ENCODE results near the gene HDAC9.

HDAC9 gene

DNA sequence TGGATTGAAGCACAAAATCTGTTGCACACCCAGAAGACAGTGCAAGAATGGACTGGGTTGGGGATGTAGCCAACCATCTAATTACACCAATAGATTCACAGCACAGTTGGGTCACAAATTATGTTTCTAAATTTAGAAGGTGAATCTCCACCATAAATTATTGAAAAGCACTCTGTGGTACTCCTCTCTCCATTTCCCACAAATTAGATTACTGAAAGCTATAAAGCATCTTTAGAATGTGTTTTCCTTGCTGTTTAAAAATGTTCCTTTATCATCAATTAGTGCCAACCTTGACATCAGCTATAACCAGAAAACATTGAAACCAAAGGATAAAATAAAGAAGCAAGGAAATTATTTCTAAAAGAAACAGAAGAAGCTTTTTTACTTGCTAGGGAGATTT lies 39.9 kb upstream of the HDAC9 start:
- TF ChIP-seq, protein P1, sequence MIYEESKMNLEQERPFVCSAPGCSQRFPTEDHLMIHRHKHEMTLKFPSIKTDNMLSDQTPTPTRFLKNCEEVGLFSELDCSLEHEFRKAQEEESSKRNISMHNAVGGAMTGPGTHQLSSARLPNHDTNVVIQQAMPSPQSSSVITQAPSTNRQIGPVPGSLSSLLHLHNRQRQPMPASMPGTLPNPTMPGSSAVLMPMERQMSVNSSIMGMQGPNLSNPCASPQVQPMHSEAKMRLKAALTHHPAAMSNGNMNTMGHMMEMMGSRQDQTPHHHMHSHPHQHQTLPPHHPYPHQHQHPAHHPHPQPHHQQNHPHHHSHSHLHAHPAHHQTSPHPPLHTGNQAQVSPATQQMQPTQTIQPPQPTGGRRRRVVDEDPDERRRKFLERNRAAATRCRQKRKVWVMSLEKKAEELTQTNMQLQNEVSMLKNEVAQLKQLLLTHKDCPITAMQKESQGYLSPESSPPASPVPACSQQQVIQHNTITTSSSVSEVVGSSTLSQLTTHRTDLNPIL (CRISPR knock-in tag; IDR thresholded peaks at IDR 0.05; ENCODE audit: low read depth), result peak; percentile 93; the same call in 1 of the 2 replicates
- peak; percentile 75; the same call in 1 of the 2 replicates for TF ChIP-seq ZNF565 (CRISPR knock-in tag; conservative IDR thresholded peaks at IDR 0.05; ENCODE audit: low read depth)
- 0 out of 2 replicates have a peak, but pooled peaks have one; percentile 57 for TF ChIP-seq ZFP3 (CRISPR knock-in tag; IDR thresholded peaks at IDR 0.05)
- TF ChIP-seq, protein P2, sequence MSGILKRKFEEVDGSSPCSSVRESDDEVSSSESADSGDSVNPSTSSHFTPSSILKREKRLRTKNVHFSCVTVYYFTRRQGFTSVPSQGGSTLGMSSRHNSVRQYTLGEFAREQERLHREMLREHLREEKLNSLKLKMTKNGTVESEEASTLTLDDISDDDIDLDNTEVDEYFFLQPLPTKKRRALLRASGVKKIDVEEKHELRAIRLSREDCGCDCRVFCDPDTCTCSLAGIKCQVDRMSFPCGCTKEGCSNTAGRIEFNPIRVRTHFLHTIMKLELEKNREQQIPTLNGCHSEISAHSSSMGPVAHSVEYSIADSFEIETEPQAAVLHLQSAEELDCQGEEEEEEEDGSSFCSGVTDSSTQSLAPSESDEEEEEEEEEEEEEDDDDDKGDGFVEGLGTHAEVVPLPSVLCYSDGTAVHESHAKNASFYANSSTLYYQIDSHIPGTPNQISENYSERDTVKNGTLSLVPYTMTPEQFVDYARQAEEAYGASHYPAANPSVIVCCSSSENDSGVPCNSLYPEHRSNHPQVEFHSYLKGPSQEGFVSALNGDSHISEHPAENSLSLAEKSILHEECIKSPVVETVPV (CRISPR knock-in tag; IDR thresholded peaks at IDR 0.05), result peak; percentile 95
- TF ChIP-seq PPARA (CRISPR knock-in tag; IDR thresholded peaks at IDR 0.05; ENCODE audit: borderline replicate concordance), result no peak
- peak; percentile 100 for TF ChIP-seq ISL1 (CRISPR knock-in tag; IDR thresholded peaks at IDR 0.05)
- TF ChIP-seq, protein P3, sequence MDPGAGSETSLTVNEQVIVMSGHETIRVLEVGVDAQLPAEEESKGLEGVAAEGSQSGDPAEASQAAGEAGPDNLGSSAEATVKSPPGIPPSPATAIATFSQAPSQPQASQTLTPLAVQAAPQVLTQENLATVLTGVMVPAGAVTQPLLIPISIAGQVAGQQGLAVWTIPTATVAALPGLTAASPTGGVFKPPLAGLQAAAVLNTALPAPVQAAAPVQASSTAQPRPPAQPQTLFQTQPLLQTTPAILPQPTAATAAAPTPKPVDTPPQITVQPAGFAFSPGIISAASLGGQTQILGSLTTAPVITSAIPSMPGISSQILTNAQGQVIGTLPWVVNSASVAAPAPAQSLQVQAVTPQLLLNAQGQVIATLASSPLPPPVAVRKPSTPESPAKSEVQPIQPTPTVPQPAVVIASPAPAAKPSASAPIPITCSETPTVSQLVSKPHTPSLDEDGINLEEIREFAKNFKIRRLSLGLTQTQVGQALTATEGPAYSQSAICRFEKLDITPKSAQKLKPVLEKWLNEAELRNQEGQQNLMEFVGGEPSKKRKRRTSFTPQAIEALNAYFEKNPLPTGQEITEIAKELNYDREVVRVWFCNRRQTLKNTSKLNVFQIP (CRISPR knock-in tag; IDR thresholded peaks at IDR 0.05; ENCODE audit: borderline replicate concordance, low read depth), result peak; percentile 72; the same call in 1 of the 2 replicates
- no peak for TF ChIP-seq OSR1 (CRISPR knock-in tag; IDR thresholded peaks at IDR 0.05)
- TF ChIP-seq, protein P4, sequence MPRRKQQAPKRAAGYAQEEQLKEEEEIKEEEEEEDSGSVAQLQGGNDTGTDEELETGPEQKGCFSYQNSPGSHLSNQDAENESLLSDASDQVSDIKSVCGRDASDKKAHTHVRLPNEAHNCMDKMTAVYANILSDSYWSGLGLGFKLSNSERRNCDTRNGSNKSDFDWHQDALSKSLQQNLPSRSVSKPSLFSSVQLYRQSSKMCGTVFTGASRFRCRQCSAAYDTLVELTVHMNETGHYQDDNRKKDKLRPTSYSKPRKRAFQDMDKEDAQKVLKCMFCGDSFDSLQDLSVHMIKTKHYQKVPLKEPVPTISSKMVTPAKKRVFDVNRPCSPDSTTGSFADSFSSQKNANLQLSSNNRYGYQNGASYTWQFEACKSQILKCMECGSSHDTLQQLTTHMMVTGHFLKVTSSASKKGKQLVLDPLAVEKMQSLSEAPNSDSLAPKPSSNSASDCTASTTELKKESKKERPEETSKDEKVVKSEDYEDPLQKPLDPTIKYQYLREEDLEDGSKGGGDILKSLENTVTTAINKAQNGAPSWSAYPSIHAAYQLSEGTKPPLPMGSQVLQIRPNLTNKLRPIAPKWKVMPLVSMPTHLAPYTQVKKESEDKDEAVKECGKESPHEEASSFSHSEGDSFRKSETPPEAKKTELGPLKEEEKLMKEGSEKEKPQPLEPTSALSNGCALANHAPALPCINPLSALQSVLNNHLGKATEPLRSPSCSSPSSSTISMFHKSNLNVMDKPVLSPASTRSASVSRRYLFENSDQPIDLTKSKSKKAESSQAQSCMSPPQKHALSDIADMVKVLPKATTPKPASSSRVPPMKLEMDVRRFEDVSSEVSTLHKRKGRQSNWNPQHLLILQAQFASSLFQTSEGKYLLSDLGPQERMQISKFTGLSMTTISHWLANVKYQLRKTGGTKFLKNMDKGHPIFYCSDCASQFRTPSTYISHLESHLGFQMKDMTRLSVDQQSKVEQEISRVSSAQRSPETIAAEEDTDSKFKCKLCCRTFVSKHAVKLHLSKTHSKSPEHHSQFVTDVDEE (CRISPR knock-in tag; IDR thresholded peaks at IDR 0.05), result no peak; the same call in 1 of the 2 replicates
- no peak; the same call in 1 of the 2 replicates for TF ChIP-seq SNAI2 (CRISPR knock-in tag; IDR thresholded peaks at IDR 0.05)
- TF ChIP-seq CSDC2 (CRISPR knock-in tag; IDR thresholded peaks at IDR 0.05), result no peak; the same call in 1 of the 2 replicates
- TF ChIP-seq GLIS3 (CRISPR knock-in tag; IDR thresholded peaks at IDR 0.05), result no peak
- no peak for TF ChIP-seq BACH2 (CRISPR knock-in tag; IDR thresholded peaks at IDR 0.05; ENCODE audit: borderline replicate concordance)
- TF ChIP-seq ZNF70 (CRISPR knock-in tag; IDR thresholded peaks at IDR 0.05), result no peak
- peak; percentile 65; the same call in 1 of the 2 replicates for TF ChIP-seq ESRRG (CRISPR knock-in tag; IDR thresholded peaks at IDR 0.05)
- 0 out of 2 replicates have a peak, but pooled peaks have one; percentile 21 for TF ChIP-seq ZFP30 (CRISPR knock-in tag; IDR thresholded peaks at IDR 0.05)
- TF ChIP-seq, protein P5, sequence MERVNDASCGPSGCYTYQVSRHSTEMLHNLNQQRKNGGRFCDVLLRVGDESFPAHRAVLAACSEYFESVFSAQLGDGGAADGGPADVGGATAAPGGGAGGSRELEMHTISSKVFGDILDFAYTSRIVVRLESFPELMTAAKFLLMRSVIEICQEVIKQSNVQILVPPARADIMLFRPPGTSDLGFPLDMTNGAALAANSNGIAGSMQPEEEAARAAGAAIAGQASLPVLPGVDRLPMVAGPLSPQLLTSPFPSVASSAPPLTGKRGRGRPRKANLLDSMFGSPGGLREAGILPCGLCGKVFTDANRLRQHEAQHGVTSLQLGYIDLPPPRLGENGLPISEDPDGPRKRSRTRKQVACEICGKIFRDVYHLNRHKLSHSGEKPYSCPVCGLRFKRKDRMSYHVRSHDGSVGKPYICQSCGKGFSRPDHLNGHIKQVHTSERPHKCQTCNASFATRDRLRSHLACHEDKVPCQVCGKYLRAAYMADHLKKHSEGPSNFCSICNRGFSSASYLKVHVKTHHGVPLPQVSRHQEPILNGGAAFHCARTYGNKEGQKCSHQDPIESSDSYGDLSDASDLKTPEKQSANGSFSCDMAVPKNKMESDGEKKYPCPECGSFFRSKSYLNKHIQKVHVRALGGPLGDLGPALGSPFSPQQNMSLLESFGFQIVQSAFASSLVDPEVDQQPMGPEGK (CRISPR knock-in tag; IDR thresholded peaks at IDR 0.05; ENCODE audit: borderline replicate concordance), result peak; percentile 95
- TF ChIP-seq TCF4 (CRISPR knock-in tag; IDR thresholded peaks at IDR 0.05; ENCODE audit: borderline replicate concordance), result 0 out of 2 replicates have a peak, but pooled peaks have one; percentile 29
- TF ChIP-seq TOX (CRISPR knock-in tag; IDR thresholded peaks at IDR 0.05; ENCODE audit: borderline replicate concordance), result no peak; the same call in 1 of the 2 replicates
- no peak for TF ChIP-seq RARB (CRISPR knock-in tag; IDR thresholded peaks at IDR 0.05)
- TF ChIP-seq ZNF8 (CRISPR knock-in tag; IDR thresholded peaks at IDR 0.05), result no peak
- TF ChIP-seq ZC3H10 (CRISPR knock-in tag; IDR thresholded peaks at IDR 0.05), result peak; percentile 95
- no peak for TF ChIP-seq ARNTL (CRISPR knock-in tag; IDR thresholded peaks at IDR 0.05; ENCODE audit: borderline replicate concordance, low read depth)

DNA sequence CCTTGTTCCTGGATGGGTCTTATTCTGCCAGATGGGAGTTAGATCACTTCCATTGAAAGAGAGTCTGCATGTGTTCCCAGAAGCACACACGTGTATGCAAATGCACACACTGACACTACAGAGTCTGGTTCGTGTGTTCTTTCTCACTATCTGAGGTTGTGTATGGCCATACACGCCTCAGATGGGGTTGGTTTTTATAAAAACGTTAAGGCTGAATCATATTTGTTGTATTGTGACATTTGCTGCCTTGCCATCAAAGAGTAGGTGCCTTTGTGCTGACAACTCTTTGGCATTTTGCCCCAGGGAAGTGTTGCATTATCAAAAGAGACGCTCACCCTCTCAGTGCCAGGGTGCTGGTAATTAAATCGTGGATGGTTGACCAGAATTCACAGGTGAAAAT lies 37.7 kb upstream of the HDAC9 start:
- ATAC-seq, result no peak
- no peak for TF ChIP-seq SNAI2 (CRISPR knock-in tag; IDR thresholded peaks at IDR 0.05)
- TF ChIP-seq ISL1 (CRISPR knock-in tag; IDR thresholded peaks at IDR 0.05), result 0 out of 2 replicates have a peak, but pooled peaks have one; percentile 14

More for the DNA sequence above, 39.9 kb upstream of the HDAC9 start:
- peak; percentile 73 for ATAC-seq

Measured in SK-N-SH treated with all-trans-retinoic acid at 6 μM for 48 hours (cell line).